ENCODE results near the gene NRXN3. TPM values are rescaled to one million over a fixed set of nuclear protein-coding genes. Genes with fewer than 3 reads are reported as not detected.

Gene NRXN3
- polyA plus RNA-seq, 1 experiment, result 7.0 TPM

DNA sequence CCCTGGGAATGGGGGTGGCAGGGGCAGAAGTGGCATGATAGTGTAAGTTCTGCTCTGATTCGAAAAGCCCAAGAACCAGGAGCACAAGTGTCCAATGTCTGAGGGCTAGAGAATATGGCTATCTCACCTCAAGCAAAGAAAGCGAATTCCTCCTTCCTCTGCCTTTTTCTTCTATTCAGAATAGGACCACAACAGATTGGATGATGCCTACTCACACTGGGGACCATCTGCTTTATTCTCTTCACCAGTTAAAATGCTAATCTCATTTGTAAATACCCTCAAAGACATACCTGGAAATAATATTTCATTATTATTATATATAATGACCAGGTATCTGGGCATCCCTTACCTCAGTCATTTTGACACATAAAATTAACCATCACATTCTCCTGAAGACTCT, 808.7 kb downstream of the NRXN3 start:
- Histone ChIP-seq H3K27me3 (ENCODE audit: control insufficient read depth, insufficient read depth, low read length) (no peaks in the 10 kb centered on the region), H3K4me3 (ENCODE audit: low read depth, low read length) (no peak overlapping the region), H3K36me3 (ENCODE audit: control insufficient read depth, insufficient read depth, low read length) (no peaks in the 10 kb centered on the region)
- ChIA-PET CTCF (no interaction called here), POLR2A (no interaction called here)
- DNase-seq (ENCODE audit: low read depth), result no peak
- TF ChIP-seq, protein P1, sequence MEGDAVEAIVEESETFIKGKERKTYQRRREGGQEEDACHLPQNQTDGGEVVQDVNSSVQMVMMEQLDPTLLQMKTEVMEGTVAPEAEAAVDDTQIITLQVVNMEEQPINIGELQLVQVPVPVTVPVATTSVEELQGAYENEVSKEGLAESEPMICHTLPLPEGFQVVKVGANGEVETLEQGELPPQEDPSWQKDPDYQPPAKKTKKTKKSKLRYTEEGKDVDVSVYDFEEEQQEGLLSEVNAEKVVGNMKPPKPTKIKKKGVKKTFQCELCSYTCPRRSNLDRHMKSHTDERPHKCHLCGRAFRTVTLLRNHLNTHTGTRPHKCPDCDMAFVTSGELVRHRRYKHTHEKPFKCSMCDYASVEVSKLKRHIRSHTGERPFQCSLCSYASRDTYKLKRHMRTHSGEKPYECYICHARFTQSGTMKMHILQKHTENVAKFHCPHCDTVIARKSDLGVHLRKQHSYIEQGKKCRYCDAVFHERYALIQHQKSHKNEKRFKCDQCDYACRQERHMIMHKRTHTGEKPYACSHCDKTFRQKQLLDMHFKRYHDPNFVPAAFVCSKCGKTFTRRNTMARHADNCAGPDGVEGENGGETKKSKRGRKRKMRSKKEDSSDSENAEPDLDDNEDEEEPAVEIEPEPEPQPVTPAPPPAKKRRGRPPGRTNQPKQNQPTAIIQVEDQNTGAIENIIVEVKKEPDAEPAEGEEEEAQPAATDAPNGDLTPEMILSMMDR (IDR thresholded peaks at IDR 0.05; ENCODE audit: insufficient read depth, low read depth, low read length), result no peak

DNA sequence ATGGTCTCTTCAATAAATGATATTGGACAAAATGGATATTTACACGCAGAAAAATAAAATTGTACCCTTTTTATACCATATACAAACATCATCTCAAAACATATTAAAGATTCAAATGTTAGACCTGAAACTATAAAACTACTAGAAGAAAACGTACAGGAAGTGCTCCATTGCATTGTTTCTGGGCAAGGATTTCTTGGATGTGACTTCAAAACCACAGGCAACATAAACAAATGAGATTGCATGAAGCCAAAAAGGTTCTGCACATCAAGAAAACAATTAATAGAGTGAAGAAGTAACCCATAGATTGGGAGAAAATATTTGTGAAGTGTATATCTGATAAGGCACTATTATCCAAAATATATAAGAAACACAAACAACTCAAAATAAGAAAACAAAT, 812.4 kb downstream of the NRXN3 start:
- no peak for DNase-seq (ENCODE audit: low read depth)
- ChIA-PET POLR2A (no interaction called here), CTCF (no interaction called here)
- no peaks in the 10 kb centered on the region for H3K27me3 ChIP-seq (ENCODE audit: control insufficient read depth, insufficient read depth, low read length)
- no peaks in the 10 kb centered on the region for H3K36me3 ChIP-seq (ENCODE audit: control insufficient read depth, insufficient read depth, low read length)
- TF ChIP-seq, protein P1 (IDR thresholded peaks at IDR 0.05; ENCODE audit: insufficient read depth, low read depth, low read length), result no peak
- H3K4me3 ChIP-seq (ENCODE audit: low read depth, low read length), result no peak overlapping the region

DNA sequence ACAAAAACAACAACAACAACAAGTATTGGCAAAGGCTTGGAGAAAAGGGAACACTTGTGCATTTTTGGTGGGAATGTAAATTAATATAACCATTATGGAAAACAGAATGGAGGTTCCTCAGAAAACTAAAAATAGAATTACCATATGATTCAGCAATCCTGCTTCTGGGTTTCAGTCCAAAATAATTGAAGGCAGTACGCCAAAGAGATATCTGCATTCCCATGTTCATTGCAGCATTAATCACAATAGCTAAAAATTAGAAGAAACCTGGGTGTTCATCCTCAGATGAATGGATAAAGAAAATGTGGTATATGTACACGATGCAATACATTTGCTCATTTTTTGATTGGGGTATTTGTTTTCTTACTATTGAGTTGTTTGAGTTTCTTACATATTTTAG, 813.0 kb downstream of the NRXN3 start:
- no peaks in the 10 kb centered on the region for H3K36me3 ChIP-seq (ENCODE audit: control insufficient read depth, insufficient read depth, low read length)
- H3K4me3 ChIP-seq (ENCODE audit: low read depth, low read length), result no peak overlapping the region
- no peak for DNase-seq (ENCODE audit: low read depth)
- CTCF ChIA-PET, result no interaction called here
- no peaks in the 10 kb centered on the region for H3K27me3 ChIP-seq (ENCODE audit: control insufficient read depth, insufficient read depth, low read length)
- TF ChIP-seq, protein P1 (IDR thresholded peaks at IDR 0.05; ENCODE audit: insufficient read depth, low read depth, low read length), result no peak
- POLR2A ChIA-PET, result no interaction called here

DNA sequence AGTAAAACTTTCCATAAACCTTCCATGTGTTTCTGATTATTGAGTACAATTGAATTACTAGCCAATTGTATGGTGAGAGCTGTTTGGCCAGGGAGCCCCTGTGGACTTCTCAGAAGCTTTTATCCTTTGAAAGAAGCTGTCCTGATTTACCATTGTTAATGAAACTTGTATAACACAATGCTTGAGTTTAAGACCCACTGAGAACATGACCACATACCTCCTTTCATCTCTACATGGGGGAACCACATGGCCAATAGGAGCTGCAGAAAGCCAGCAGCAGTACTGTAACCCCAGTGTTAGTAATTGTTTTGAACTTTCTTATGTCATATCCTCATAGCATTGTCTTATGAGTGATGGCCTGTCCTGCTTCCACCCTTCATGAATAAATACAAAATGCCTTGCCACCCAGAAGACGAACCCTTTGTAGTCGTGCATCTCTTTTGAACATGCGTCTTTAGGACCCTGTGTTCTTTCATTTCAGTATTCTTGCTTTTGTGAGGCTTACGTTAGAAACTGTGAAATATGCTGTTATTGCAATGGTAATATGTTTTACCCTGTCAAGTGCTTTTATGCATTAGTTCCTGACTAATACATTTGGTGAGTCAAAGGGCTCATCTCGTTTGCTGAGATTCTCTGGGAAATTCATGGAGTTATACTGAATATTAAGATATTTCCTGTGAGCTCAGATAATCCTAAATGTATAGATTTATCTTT, 815.7 kb downstream of the NRXN3 start:
- ChIA-PET POLR2A (interaction anchor here (0.6 kb wide), 1 partner anchor 1551 kb away, joined by 3 read pairs; no protein-coding TSS in a partner anchor), CTCF (interaction anchor here (1.1 kb wide), 1 partner anchor 1969 kb away, joined by 3 read pairs; no protein-coding TSS in a partner anchor)
- TF ChIP-seq, protein P1 (IDR thresholded peaks at IDR 0.05; ENCODE audit: insufficient read depth, low read depth, low read length), result no peak
- H3K4me3 ChIP-seq (ENCODE audit: low read depth, low read length), result no peak overlapping the region
- H3K36me3 ChIP-seq (ENCODE audit: control insufficient read depth, insufficient read depth, low read length), result no peaks in the 10 kb centered on the region
- no peaks in the 10 kb centered on the region for H3K27me3 ChIP-seq (ENCODE audit: control insufficient read depth, insufficient read depth, low read length)
- no peak for DNase-seq (ENCODE audit: low read depth)

DNA sequence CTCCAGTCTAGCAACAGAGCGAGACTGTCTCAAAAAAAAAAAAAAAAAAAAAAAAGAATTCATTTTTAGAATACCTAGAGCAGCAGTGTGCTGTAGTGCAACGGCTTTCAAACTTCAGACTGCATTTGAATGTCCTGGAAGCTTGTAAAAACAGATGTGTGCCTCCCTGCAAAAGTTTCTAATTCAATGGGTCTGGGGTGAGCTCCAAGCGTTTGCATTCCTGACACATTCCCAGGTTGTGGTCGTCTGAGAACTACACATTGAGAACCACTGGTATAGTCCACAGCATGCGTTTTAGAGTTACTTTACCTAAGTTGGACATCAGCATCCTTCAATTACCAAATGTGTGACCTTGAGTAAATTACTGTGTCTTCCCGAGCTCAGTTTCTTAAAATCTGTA, 816.8 kb downstream of the NRXN3 start:
- ChIA-PET POLR2A (interaction anchor here (0.6 kb wide), 1 partner anchor 1941 kb away, joined by 3 read pairs; no protein-coding TSS in a partner anchor), CTCF (interaction anchor here (0.7 to 1.1 kb wide), 3 partner anchors 15 to 1968 kb away, joined by 3 to 4 read pairs (median 3); no protein-coding TSS in a partner anchor)
- Histone ChIP-seq H3K4me3 (ENCODE audit: low read depth, low read length) (no peak overlapping the region), H3K27me3 (ENCODE audit: control insufficient read depth, insufficient read depth, low read length) (no peaks in the 10 kb centered on the region), H3K36me3 (ENCODE audit: control insufficient read depth, insufficient read depth, low read length) (no peaks in the 10 kb centered on the region)
- DNase-seq (ENCODE audit: low read depth), result no peak
- TF ChIP-seq, protein P1 (IDR thresholded peaks at IDR 0.05; ENCODE audit: insufficient read depth, low read depth, low read length), result no peak

All from BJ (cell line).